Vagina (tissue), 2 donors: ENCODE data around the gene NAV2. TPM values are rescaled to one million over a fixed set of nuclear protein-coding genes. Genes with fewer than 3 reads are reported as not detected.

Experiments used
- DNase-seq, 2 donors: peaks; one replicate each; pipeline ENCODE4 v3.0.0-alpha.2; 2017; ENCODE audit errors: extremely low spot score in 2 of 2
- H3K27ac ChIP-seq: fragments of 200-600 bp; sonication (generic); one replicate; pipeline ENCODE4 v1.5.1; 2019
- H3K27me3 ChIP-seq: fragments of 200-600 bp; sonication (generic); one replicate; pipeline ENCODE4 v1.5.1; 2019
- H3K36me3 ChIP-seq, 2 donors: fragments of 200-600 bp; sonication (generic); one replicate each; pipeline ENCODE4 v1.5.1; 2017 to 2019
- H3K4me1 ChIP-seq: fragments of 200-600 bp; sonication (generic); one replicate; pipeline ENCODE4 v1.5.1; 2019
- H3K4me3 ChIP-seq, 2 donors: fragments of 200-600 bp; sonication (generic); 1 replicate in 1 of 2; 2 replicates in 1 of 2; pipeline ENCODE4 v1.5.1; 2016 to 2019
- H3K9me3 ChIP-seq: fragments of 200-600 bp; sonication (generic); one replicate; pipeline ENCODE4 v1.5.1; 2019
- CTCF ChIP-seq, 3 experiments: fragments of 450-650 bp in 2 of 3; fragments of 200-600 bp in 1 of 3; sonication (generic) in 1 of 3; IDR thresholded peaks; one replicate each; pipeline ENCODE4 v1.5.1; 2017 to 2019; ENCODE audit warnings: antibody characterized with exemption in 3 of 3, mild to moderate bottlenecking in 2 of 3, moderate library complexity in 2 of 3
- POLR2A ChIP-seq, 2 donors: fragments of 450-650 bp; IDR thresholded peaks; one replicate each; pipeline ENCODE4 v1.6.1; 2017; ENCODE audit warnings: antibody characterized with exemption in 2 of 2, mild to moderate bottlenecking in 2 of 2, moderate library complexity in 2 of 2
- POLR2AphosphoS5 ChIP-seq, 2 donors: sonication (generic); formaldehyde crosslinking; IDR thresholded peaks; one replicate each; pipeline ENCODE4 v1.9.0; 2017; ENCODE audit warnings: antibody characterized with exemption in 2 of 2, mild to moderate bottlenecking in 2 of 2, low read depth in 1 of 2; ENCODE audit not compliant: insufficient read depth in 1 of 2
- intact Hi-C: fragments of 100-400 bp; cut with DNase I; formaldehyde crosslinking; loops from one replicate; pipeline ENCODE4 v1.15.1; 2023
- total RNA-seq: library from RNA; depleted of rRNA; stranded (reverse); fragments of >200 nt; gene quantifications from one replicate; pipeline ENCODE4 v1.2.3, GENCODE V29; 2016

NAV2 gene
- total RNA-seq, 1 donor from 2014 or later, result 25.3 TPM

DNA sequence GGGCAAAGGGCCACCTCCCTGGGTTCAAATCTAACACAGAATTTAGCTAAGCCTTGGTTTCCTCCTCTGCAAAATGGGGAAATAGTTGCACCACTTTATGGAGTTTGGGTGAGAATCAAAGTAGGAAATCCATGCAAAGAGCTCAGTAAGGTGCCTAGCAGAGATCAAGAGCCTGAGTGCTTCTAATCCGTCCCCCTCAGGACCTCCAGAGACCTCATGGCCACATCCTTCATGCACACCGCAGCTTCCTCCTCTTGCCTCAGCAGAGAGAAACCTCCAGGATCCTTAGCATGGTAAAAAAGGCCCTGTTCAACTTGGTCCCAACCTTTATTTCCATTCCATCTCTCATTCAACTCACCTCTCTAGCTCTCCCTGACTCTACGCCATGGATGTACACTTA lies 37.8 kb upstream of the NAV2 start:
- no peaks in the 10 kb centered on the region for H3K27me3 ChIP-seq
- TF ChIP-seq POLR2A (IDR thresholded peaks at IDR 0.05), result no peak
- no peak for TF ChIP-seq CTCF (IDR thresholded peaks at IDR 0.05)
- no peak for TF ChIP-seq POLR2AphosphoS5 (IDR thresholded peaks at IDR 0.05; ENCODE audit: insufficient read depth in 1 of 2, low read depth in 1 of 2)
- DNase-seq, result no peak
- no peaks in the 10 kb centered on the region for H3K36me3 ChIP-seq
- intact Hi-C loops, result no loop called here
- H3K4me1 ChIP-seq, result peaks cover 77% of the 10 kb centered on the region
- H3K27ac ChIP-seq, result peak overlapping the region; percentile 72
- H3K9me3 ChIP-seq, result no peaks in the 10 kb centered on the region
- H3K4me3 ChIP-seq, result no peak overlapping the region

DNA sequence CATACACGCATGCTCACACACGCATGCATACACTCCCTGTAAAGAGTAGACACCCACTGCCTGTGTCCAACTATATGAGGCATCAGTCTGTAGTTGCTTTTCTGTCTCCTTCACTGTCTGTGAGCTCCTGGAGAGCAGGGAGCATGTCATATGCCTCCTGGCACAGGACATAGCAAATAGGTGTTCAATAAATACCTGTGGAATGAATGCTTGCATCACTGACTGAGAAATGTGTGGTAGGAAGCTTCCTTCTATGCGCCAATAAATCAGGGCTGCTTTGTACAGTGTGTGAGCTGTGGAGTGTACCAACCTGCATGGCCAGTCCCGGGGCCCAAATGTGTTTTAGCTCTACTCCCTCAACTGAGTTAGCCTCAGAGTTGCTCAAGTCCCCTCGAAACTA lies 37.2 kb upstream of the NAV2 start:
- DNase-seq, result no peak
- intact Hi-C loops, result no loop called here
- H3K9me3 ChIP-seq, result no peaks in the 10 kb centered on the region
- no peaks in the 10 kb centered on the region for H3K27me3 ChIP-seq
- H3K4me3 ChIP-seq, result no peak overlapping the region
- TF ChIP-seq POLR2AphosphoS5 (IDR thresholded peaks at IDR 0.05; ENCODE audit: insufficient read depth in 1 of 2, low read depth in 1 of 2), result peak in 1 of 2 donors; percentile 12
- no peak for TF ChIP-seq POLR2A (IDR thresholded peaks at IDR 0.05)
- H3K27ac ChIP-seq, result no peak overlapping the region
- no peaks in the 10 kb centered on the region for H3K36me3 ChIP-seq
- peaks cover 79% of the 10 kb centered on the region for H3K4me1 ChIP-seq

DNA sequence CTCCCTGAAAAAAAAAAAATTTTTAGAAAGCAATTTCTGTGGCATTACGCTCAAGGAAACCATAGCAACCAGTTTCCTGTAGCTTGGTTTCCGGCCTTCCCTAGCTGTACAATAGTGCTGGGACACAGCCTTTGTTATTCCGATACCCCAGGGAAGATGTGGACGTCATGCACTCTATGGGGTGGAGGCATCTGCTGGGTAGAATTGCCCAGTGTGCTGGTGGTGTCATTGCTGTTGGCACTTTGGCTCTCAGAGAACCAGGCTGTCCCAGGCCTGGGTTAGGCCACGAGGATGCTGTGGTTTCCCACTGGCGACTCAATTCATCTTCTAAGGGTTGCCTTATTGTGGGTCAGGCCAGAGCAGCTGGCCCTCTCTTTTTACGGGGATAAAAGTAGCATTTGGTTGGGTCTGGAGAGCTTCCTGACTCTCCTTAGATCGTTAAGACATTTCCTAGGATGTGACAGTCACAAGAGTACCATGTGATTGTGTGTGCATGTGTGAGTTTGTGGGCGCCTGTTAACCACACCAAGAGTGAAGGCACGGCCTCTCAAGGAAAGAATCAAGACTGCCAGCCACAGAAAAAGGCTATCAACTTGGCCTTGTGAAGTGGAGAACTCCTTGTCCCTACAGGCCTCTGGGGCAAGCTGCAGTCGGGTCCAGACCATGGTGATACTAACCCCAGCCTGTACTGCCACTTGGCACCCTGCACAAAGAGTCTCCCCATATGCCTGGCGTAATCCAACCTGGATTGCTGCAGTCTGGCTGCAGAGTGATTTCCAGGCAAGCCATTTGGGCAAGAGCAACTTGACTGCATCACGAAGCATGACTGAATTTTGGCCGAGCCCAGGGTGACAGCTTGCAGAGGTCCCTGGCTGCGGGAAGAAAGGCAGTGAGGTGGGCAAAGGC lies 35.9 kb upstream of the NAV2 start:
- Histone ChIP-seq H3K4me3 (no peak overlapping the region), H3K4me1 (peaks cover 76% of the 10 kb centered on the region), H3K27me3 (no peaks in the 10 kb centered on the region), H3K9me3 (no peaks in the 10 kb centered on the region), H3K36me3 (no peaks in the 10 kb centered on the region), H3K27ac (peak overlapping the region; percentile 77)
- DNase-seq, result no peak
- TF ChIP-seq POLR2A (IDR thresholded peaks at IDR 0.05), result no peak
- TF ChIP-seq POLR2AphosphoS5 (IDR thresholded peaks at IDR 0.05; ENCODE audit: insufficient read depth in 1 of 2, low read depth in 1 of 2), result peak; percentile 18 to 56
- intact Hi-C loops, result no loop called here

DNA sequence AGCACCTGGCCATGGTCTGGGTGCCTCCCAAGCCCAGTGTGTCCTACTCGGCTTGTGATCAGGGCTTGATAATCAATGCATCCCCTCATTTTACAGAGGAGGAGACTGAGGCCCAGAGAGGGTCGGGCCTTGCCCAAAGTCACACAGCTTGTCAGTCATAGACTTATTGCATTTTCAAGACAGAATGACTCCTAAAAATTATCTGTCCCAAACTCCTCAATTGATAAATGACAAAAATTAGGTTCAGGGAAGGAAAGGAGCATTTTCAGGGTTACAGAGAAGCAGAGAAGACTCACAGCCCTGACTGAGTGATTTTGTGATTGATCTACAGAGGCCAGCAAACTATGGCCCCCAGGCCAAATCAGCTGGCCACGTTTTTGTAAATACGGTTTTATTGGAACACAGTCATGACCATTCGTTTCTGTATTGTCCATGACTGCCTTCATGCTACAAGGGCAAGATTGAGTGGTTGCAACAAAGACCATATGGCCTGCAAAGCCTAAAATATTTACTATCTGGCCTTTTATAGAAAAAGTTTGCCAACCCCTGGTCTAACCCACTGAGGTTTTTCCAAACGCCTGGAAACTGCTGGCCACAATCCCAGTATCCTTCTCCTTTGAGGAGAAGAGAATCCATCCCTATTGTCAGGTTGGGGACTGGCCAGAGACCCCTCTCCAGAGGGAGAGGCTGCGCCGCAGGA lies 35.1 kb upstream of the NAV2 start:
- Histone ChIP-seq H3K36me3 (no peaks in the 10 kb centered on the region), H3K4me3 (no peak overlapping the region), H3K27me3 (no peaks in the 10 kb centered on the region), H3K4me1 (peaks cover 69% of the 10 kb centered on the region), H3K27ac (peak overlapping the region; percentile 77), H3K9me3 (no peaks in the 10 kb centered on the region)
- no peak for DNase-seq
- intact Hi-C loops, result no loop called here
- TF ChIP-seq POLR2AphosphoS5 (IDR thresholded peaks at IDR 0.05; ENCODE audit: insufficient read depth in 1 of 2, low read depth in 1 of 2) (no peak), CTCF (IDR thresholded peaks at IDR 0.05) (no peak), POLR2A (IDR thresholded peaks at IDR 0.05) (no peak)

- intact Hi-C loops, result loop anchor here (5.0 kb wide), 1 partner anchor 103 kb away; no protein-coding TSS in a partner anchor
Observed at GRCh38 chr11:19679952-19680828, 32.4 kb upstream of the NAV2 start.

More at GRCh38 chr11:19679952-19680828, 32.4 kb upstream of the NAV2 start:
- Histone ChIP-seq H3K36me3 (no peaks in the 10 kb centered on the region), H3K4me3 (no peak overlapping the region), H3K9me3 (no peaks in the 10 kb centered on the region), H3K27me3 (no peaks in the 10 kb centered on the region), H3K27ac (peak overlapping the region; percentile 86), H3K4me1 (peaks cover 53% of the 10 kb centered on the region)
- peak in 1 of 2 donors; percentile 96 for DNase-seq
- TF ChIP-seq POLR2AphosphoS5 (IDR thresholded peaks at IDR 0.05; ENCODE audit: insufficient read depth in 1 of 2, low read depth in 1 of 2) (peak; percentile 87 to 95), CTCF (IDR thresholded peaks at IDR 0.05) (peak in 1 of 3 experiments; percentile 22), POLR2A (IDR thresholded peaks at IDR 0.05) (no peak)
